Measurements from ENCODE around the gene PGA3.

PGA3 gene

DNA sequence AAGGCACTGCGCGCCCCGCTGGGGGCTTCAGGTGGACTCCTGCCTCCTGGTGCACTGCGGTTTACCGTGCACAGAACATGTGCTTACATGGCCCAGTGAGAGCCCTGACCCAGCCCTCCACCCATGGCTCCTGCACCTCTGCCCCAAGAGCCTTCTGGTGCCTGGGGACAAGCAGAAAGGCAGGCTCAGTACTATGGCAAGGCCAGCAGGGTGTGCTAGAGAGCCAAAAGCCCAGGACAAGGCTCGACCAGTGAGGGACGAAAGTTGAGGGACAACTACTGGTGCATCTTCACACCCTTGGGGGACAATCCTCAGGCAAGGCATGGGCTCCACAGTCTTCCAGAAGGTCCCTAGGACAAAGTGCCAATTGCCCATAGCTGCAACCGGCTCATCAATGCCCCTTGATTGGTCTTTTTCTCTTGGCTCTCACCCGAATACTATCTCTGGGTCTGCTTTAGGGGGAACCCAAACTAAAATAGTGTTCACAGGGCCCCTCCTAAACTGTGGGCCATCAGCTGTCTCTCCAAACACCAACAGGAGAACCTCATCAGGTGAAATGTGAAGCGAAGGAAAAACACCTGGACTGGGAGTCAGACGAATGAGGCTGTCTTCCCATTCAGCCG lies 51.2 kb downstream of the PGA3 start:
- peak; percentile 82 for DNase-seq

DNA sequence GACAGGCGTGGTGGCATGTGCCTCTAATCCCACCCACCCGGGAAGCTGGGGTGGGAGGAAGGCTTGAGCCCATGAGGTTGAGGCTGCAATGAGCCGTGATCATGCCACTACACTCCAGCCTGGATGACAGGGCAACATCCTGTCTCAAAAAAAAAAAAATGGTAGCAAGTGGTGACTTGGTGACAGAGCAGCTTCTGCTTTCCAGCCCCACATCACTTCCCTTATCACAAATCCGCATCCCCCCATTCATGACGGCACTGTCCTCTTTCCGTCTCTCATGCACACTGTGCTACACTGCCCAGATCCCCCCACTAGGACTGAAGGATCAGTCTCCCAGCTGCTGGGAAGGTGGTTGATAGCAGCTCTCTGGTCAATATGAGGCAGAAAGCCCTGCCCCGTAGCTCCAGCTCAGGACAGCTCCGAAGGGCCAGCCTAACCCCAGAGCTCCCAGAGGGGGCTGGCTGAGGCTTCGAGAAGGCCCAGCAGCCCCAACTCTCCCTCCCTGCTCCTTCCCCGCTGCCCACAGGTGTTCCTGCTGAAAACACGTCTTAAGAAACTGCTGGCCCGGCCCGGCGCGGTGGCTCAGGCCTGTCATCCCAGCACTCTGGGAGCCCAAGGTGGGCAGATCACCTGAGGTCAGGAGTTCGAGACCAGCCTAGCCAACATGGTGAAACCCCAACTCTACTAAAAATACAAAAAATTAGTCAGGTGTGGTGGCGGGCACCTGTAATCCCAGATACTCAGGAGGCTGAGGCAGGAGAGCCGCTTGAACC lies 53.6 kb downstream of the PGA3 start:
- no peak for DNase-seq

DNA sequence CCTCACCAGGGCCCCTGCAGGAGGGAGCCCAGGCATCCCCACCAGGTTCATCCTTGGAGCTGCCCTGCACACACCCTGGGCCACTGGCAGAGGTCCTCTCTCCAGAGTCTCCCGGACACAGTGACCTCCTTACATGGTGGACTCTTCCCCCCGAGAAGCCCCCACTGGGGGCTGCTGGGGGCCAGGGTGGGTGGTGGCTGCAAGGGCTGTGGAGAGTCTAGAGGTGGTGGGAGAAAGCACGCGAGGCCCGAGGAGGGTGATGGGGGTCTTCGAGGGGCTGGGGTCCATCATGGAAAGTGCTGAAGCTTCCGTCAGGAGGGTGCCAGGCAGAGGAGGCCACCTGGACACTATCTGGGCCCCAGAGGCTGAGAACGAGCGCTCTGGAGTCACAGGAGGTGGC lies 55.2 kb downstream of the PGA3 start:
- no peak for DNase-seq

DNA sequence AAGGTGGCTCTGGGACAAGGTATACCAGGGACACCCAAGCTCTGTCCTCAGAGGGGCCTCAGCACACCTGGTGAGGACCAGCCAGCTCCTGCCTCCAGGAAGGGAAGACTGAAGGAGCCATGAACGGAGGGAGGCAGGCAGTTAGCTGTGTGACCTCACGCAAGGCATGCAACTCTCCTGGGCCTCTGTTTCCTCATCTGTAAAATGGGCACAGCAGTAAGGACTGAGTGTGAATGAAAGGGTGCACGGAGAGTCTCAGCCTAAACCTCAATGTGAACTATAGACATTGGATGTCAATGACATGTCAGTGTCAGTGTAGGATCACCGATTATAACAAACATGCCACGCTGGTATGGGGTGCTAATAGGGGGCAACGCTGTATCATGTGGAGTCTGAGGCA lies 56.0 kb downstream of the PGA3 start:
- no peak for DNase-seq
